Measurements from ENCODE around the gene SNAI3.

DNA sequence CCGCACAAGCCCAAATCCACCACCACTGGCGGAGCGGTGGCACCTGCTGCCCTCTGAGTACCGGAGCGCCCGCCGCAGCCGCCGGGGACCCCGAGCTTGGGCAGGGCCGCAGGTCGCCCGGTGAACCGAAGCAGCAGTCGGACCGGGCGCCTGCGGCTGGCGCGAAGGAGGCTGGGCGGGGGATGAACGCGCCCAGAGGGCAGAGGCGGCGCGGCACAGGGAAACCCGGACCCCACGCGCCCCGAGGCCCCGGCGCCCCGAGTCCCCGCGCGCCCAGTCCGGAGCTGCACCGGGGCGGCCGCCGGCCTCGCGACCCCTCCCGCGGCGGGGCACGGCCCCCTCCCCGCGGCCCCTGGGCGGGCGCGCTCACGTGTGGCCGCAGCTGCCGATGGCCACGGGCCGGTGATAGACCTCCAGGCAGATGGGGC is 19.5 kb upstream of the SNAI3 start:
- no peak for TF ChIP-seq ZFP30 (CRISPR knock-in tag; IDR thresholded peaks at IDR 0.05)
- TF ChIP-seq SNAI2 (CRISPR knock-in tag; IDR thresholded peaks at IDR 0.05): no peak
- no peak for TF ChIP-seq ZNF8 (CRISPR knock-in tag; IDR thresholded peaks at IDR 0.05)
- TF ChIP-seq ESRRG (CRISPR knock-in tag; IDR thresholded peaks at IDR 0.05): no peak
- TF ChIP-seq CSDC2 (CRISPR knock-in tag; IDR thresholded peaks at IDR 0.05): no peak
- no peak for TF ChIP-seq PPARA (CRISPR knock-in tag; IDR thresholded peaks at IDR 0.05; ENCODE audit: borderline replicate concordance)
- no peak for TF ChIP-seq RARB (CRISPR knock-in tag; IDR thresholded peaks at IDR 0.05)
